Measurements from ENCODE around the gene PRKAA1. TPM values are rescaled to one million over a fixed set of nuclear protein-coding genes. Genes with fewer than 3 reads are reported as not detected.

The PRKAA1 gene
- total RNA-seq, 1 donor: 95.5 TPM

DNA sequence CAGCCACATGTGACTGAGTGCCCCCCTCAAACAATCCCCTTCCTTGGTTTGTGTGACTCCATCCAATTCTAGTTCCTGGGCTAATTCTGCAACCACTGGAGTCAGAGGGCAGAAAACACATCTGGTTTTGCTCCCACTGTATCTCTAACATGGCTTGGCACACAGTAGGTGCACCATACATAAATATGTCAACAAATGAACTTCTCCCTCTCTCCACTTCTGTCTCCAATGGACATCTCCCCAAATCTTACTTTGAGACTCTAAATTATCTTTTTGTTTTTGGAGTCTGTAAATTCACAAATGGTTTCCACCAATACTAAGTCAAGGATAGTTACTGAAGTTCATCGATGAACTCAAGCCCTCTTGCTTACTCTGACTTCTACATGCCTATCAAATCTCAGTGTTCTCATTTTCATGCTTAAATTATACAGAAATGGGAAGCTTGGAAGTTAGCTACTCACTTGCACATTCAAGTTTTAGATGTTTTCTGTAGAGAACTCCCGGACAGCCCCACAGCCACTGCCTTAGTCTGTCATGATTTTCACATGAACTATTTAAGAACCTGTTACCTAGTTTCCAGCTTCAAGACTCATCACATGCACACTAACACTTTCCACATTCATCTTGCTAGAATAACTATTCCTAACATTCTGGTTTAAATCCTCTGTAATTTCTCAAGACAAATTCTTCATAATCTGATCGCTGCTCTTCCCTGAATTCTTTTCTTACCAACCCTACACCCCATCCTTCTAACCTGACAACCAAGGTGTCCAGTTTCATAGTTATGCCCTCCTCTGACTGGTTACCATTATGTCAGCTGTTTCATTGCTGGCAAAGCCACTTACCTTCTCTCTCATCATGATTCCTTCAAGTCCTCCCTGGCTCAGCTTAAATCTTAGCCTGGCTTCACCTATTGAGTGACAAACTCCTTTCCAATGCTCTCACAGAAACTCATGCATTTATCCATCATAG is 30.8 kb upstream of the PRKAA1 start:
- DNase-seq (ENCODE audit: insufficient read length, low spot score, missing footprints): peak; percentile 21
- TF ChIP-seq, protein P1, sequence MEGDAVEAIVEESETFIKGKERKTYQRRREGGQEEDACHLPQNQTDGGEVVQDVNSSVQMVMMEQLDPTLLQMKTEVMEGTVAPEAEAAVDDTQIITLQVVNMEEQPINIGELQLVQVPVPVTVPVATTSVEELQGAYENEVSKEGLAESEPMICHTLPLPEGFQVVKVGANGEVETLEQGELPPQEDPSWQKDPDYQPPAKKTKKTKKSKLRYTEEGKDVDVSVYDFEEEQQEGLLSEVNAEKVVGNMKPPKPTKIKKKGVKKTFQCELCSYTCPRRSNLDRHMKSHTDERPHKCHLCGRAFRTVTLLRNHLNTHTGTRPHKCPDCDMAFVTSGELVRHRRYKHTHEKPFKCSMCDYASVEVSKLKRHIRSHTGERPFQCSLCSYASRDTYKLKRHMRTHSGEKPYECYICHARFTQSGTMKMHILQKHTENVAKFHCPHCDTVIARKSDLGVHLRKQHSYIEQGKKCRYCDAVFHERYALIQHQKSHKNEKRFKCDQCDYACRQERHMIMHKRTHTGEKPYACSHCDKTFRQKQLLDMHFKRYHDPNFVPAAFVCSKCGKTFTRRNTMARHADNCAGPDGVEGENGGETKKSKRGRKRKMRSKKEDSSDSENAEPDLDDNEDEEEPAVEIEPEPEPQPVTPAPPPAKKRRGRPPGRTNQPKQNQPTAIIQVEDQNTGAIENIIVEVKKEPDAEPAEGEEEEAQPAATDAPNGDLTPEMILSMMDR (IDR thresholded peaks at IDR 0.05; ENCODE audit: extremely low read depth, low read depth, low read length): no peak
- peak overlapping the region; percentile 23 for H3K27ac ChIP-seq (ENCODE audit: low read depth, low read length)
- no peak overlapping the region for H3K4me3 ChIP-seq (ENCODE audit: insufficient read depth, low read length)
- H4K20me1 ChIP-seq (ENCODE audit: insufficient read depth, low read length): peaks cover 60% of the 10 kb centered on the region
- H3K79me2 ChIP-seq (ENCODE audit: insufficient read depth, low read length): peaks cover 35% of the 10 kb centered on the region
- H3K27me3 ChIP-seq (ENCODE audit: insufficient read depth, low read length): no peaks in the 10 kb centered on the region
- peaks cover 26% of the 10 kb centered on the region for H3K4me1 ChIP-seq (ENCODE audit: insufficient read depth, low read length)
- H2AFZ ChIP-seq (ENCODE audit: low read length): no peak overlapping the region
- peaks cover 81% of the 10 kb centered on the region for H3K36me3 ChIP-seq (ENCODE audit: insufficient read depth, low read length)
- no peak overlapping the region for H3K4me2 ChIP-seq (ENCODE audit: insufficient read depth, low read length)
- no peaks in the 10 kb centered on the region for H3K9me3 ChIP-seq (ENCODE audit: low read depth, low read length)

DNA sequence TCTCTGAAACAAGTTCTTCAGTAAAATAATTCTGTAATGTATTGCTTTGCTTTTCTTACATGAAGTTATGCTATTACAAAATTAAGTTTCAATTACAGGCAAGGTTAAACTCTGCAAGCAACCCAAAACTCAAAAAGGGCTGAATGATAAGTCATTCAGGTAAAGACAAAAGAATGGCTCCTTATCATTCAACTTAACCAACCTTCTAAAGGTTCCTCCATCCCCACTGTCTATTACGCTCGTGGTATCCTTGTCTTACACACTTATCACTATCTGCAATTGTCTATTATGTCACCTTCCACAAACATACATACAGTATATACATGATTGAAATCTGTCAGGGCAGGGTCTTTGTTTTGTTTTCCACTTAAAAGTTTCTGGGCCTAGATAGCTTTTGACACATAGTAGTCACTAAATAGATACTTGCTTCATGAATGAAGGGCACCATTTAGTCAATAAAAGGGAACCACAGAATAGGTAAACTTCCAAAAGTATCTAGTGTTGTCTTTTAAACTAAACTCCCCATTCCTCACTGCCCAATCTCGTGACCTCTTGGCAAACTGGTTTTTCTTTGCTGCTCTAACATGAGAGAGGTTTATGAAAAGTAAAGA is 30.0 kb upstream of the PRKAA1 start:
- H3K27me3 ChIP-seq (ENCODE audit: insufficient read depth, low read length): no peaks in the 10 kb centered on the region
- peaks cover 51% of the 10 kb centered on the region for H4K20me1 ChIP-seq (ENCODE audit: insufficient read depth, low read length)
- no peaks in the 10 kb centered on the region for H3K9me3 ChIP-seq (ENCODE audit: low read depth, low read length)
- peak overlapping the region; percentile 23 for H3K27ac ChIP-seq (ENCODE audit: low read depth, low read length)
- TF ChIP-seq, protein P1 (IDR thresholded peaks at IDR 0.05; ENCODE audit: extremely low read depth, low read depth, low read length): no peak
- DNase-seq (ENCODE audit: insufficient read length, low spot score, missing footprints): no peak
- no peak overlapping the region for H3K4me2 ChIP-seq (ENCODE audit: insufficient read depth, low read length)
- peaks cover 17% of the 10 kb centered on the region for H3K4me1 ChIP-seq (ENCODE audit: insufficient read depth, low read length)
- H2AFZ ChIP-seq (ENCODE audit: low read length): no peak overlapping the region
- H3K36me3 ChIP-seq (ENCODE audit: insufficient read depth, low read length): peaks cover 73% of the 10 kb centered on the region
- H3K79me2 ChIP-seq (ENCODE audit: insufficient read depth, low read length): peaks cover 27% of the 10 kb centered on the region
- H3K4me3 ChIP-seq (ENCODE audit: insufficient read depth, low read length): no peak overlapping the region

DNA sequence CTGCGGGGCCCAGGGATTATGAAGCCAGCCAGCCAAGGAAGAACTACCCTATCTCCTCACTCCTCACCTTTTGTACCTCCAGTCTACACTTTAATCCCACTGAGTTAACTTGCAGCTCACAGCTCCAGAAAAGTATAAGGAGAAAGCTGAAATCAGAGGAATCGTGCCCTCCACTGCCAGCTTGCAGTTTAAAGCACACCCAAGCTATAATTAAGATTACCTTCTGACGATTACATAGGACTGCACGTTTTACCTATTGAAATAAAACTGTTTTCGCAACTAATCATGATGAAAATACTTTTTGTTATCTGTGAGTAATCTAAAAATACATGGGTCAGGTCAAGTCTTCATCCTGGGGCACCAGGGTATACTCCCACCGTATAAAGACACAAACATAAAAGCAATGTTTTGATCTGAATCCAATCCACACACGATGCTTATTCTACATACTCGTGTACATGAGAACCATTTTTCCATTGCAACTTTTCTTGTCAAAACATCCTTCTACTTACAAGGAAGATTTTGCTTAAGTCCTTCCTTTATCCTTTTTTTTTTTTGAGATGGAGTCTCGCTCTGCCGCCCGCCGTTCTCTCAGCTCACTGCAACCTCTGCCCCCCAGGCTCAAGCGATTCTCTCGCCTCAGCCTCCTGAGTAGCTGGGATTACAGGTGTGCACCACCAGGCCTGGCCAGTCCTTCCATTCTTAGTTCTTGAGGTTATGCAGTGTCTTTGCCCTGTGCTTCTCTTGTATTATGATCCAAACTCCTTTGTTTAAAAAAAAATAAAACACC is 29.2 kb upstream of the PRKAA1 start:
- H3K27ac ChIP-seq (ENCODE audit: low read depth, low read length): no peak overlapping the region
- no peaks in the 10 kb centered on the region for H3K27me3 ChIP-seq (ENCODE audit: insufficient read depth, low read length)
- DNase-seq (ENCODE audit: insufficient read length, low spot score, missing footprints): no peak
- TF ChIP-seq, protein P1 (IDR thresholded peaks at IDR 0.05; ENCODE audit: extremely low read depth, low read depth, low read length): no peak
- peaks cover 65% of the 10 kb centered on the region for H3K36me3 ChIP-seq (ENCODE audit: insufficient read depth, low read length)
- no peak overlapping the region for H2AFZ ChIP-seq (ENCODE audit: low read length)
- peaks cover 21% of the 10 kb centered on the region for H3K79me2 ChIP-seq (ENCODE audit: insufficient read depth, low read length)
- no peak overlapping the region for H3K4me2 ChIP-seq (ENCODE audit: insufficient read depth, low read length)
- H3K4me1 ChIP-seq (ENCODE audit: insufficient read depth, low read length): peaks cover 10% of the 10 kb centered on the region
- H3K9me3 ChIP-seq (ENCODE audit: low read depth, low read length): no peaks in the 10 kb centered on the region
- H4K20me1 ChIP-seq (ENCODE audit: insufficient read depth, low read length): peaks cover 44% of the 10 kb centered on the region
- H3K4me3 ChIP-seq (ENCODE audit: insufficient read depth, low read length): no peak overlapping the region
